GM12891 (cell line): ENCODE results near the gene RNF213.

ENCODE experiments used
- PAX5 ChIP-seq: IDR thresholded peaks from 2 replicates; pipeline ENCODE4 v1.6.1; 2011; ENCODE audit warnings: low read length, moderate library complexity, mild to moderate bottlenecking; ENCODE audit not compliant: insufficient read depth, severe bottlenecking
- POLR2A ChIP-seq: IDR thresholded peaks from 2 replicates; pipeline ENCODE4 v1.6.1; 2011; ENCODE audit warnings: low read depth, low read length, control low read depth
- POLR2AphosphoS5 ChIP-seq: IDR thresholded peaks from 2 replicates; pipeline ENCODE4 v1.6.1; 2011; ENCODE audit warnings: low read depth, low read length, control low read depth
- SPI1 ChIP-seq: IDR thresholded peaks from 2 replicates; pipeline ENCODE4 v1.6.1; 2011; ENCODE audit warnings: low read depth, low read length, control low read depth
- TAF1 ChIP-seq: IDR thresholded peaks from 2 replicates; pipeline ENCODE4 v1.6.1; 2011; ENCODE audit warnings: low read depth, low read length, control low read depth

- TF ChIP-seq POLR2A (no peak), POLR2AphosphoS5 (no peak), TAF1 (no peak), SPI1 (no peak), PAX5 (no peak)
Measured at GRCh38 chr17:80421381-80422090, 160.9 kb downstream of the RNF213 start.
